HG02981 (cell line): ENCODE data around the gene UBR1.
"Not testable (repeated sequence)": the region's sequence is repeated elsewhere in the genome, so short reads cannot be mapped to it uniquely, and the experiment has no call there.

Experiments
- ATAC-seq: cut with Tn5 transposase; IDR thresholded peaks from one replicate; pipeline ENCODE4 v1.9.1; 2021; ENCODE audit warnings: mild to moderate bottlenecking, moderate library complexity; ENCODE audit not compliant: unreplicated experiment

UBR1 gene

DNA sequence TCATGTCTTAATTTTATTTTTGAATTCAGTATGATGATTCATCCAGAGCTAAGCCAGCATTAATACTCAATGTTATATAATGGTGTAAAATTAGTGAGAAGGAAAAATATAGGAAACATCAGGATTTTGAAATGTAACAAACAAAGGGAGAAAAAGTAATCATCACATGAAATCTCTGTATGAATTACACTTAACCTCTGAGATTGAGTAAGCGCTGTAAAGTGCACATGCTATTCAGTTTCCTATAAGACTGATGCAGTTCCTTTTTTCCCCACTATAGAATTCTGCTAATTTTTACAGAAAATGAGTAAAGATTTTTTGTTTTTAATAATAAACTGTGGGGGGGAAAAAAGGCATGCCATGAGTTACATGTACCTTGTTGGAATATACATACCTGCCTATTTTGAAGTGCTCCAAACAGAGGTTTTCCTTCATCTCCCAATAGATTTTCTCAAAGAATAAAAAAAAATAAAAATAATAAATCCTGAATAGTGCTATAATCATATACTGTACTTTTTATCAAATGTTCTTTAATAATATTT lies 121.3 kb downstream of the UBR1 start:
- no peak for ATAC-seq

DNA sequence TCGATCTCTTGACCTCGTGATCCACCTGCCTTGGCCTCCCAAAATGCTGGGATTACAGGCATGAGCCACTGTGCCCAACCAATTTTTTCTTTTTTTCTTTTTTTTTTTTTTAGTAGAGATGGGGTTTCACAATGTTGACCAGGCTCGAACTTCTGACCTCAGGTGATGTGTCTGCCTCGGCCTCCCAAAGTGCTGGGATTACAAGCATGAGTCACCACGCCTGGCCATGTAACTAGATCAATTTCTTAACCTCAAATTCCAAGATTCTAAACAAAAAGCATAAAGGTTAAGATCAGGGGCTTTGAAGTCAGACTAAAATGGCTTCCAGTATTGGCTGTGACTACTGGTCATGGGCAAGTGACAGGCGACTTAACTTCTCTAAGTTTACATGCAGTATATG lies 126.7 kb downstream of the UBR1 start:
- ATAC-seq = not testable (repeated sequence)

DNA sequence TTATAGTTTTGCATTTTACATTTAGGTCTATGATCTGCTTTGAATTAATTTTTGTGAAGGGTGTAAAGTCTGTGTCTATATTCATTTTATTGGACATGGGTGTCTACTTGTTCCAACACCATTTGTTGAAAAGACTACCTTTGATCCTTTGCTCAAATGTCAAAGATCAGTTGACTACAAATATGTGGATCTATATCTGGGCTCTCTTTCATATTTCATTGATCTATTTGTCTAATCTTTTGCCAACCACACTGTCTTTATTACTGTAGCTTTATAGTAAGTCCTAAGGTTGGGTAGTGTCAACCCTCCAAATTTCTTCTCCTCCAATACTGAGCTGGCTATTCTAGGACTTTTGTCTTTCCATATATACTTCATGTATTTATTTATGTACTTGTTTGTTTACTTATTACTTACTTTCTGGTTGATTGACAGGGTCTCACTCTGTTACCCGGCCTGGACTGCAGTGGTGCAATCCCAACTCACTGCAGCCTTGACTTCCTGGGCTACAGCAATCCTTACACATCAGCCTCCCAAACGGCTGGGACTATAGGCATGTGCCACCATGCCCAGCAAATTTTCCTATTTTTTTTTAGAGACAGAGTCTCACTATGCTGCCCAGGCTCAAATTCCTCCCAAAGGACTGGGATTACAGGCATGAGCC lies 131.5 kb downstream of the UBR1 start:
- no peak for ATAC-seq

DNA sequence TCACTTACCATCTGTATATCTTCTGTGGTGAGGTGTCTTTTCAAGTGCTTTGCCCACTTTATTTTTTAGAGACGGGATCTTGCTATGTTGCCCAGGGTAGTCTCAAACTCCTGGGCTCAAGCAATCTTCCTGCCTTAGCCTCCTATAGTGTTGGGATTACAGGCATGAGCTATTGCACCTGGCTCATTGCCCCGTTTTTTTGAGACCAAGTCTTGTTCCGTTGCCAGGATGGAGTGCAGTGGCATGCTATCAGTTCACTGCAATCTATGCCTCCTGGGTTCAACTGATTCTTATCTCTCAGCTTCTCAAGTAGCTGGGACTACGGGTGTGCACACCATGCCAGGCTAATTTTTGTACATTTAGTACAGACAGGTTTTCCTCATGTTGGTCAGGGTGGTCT lies 132.7 kb downstream of the UBR1 start:
- ATAC-seq = no peak

DNA sequence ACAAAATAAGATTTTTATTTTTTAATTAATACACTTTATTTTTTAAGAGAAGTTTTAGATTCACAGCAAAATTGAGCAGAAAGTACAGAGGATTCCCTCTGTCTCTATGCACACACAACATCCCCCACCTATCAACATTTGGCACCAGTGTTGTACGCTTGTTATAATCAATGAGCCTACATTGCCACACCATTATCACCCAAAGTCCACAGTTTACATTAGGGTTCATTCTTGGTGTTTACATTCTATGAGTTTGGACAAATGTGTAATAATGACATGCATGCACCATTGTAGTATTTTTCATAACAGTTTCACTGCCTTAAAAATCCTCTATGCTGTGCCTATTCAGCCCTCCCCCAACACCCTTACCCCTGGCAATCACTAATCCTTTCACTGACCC lies 134.0 kb downstream of the UBR1 start:
- ATAC-seq = no peak

DNA sequence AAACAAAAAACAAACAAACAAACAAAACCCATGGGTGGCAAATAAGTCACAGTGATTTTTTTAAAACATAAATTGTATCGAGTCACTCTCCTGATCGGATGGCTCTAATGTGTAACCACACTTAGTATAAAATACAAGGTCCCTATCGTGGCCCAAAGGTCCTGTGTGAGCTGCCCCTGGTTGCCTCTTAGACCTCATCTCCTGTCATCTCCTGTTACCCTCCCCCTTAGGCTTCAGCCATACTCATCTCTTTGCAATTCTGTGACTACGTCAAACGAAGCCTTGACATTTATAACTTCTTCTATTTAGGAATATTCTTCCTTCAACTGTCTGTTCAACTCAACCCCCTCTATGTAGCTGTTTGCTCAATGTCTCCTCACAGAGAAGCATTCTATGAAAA lies 141.4 kb downstream of the UBR1 start:
- ATAC-seq = no peak

DNA sequence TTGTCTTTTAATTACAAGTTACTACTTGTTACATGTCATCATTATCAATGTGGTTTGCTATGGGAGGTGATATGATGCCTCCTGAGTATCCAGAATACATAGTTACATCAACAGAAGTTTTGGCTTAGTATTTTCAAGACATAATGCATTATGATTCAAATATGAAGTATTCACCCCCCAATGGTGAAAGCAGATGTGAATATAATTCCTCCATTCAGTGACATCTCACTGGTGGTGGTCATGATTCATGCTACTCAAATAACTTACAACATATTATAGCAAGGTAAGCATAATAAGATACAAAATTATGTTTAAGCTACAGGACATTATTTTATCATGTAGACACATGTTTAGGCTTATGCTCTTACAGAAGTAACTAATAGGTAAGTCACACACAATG lies 150.3 kb downstream of the UBR1 start:
- no peak for ATAC-seq

DNA sequence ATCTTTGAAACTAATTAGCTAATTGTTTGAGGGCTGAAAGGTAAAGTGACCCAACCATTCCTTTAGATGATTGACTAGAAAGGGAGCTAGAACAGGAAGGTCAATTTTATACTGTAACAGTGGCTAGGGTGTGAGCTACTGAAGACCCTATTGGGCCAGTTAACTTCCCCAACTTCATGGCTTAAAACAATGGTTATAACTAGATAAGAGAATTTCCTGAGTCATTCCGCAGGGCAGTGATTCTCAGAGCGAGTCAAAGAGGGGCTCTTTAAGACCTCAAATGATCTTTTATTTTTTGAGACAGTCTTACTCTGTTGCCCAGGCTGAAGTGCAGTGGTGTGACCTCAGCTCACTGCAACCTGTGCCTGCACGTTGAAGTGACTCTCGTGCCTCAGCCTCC lies 151.5 kb downstream of the UBR1 start:
- ATAC-seq = no peak

DNA sequence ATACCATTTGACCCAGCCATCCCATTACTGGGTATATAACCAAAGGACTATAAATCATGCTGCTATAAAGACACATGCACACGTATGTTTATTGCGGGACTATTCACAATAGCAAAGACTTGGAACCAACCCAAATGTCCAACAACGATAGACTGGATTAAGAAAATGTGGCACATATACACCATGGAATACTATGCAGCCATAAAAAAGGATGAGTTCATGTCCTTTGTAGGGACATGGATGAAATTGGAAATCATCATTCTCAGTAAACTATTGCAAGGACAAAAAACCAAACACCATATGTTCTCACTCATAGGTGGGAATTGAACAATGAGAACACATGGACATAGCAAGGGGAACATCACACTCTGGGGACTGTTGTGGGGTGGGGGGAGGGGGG lies 156.9 kb downstream of the UBR1 start:
- not testable (repeated sequence) for ATAC-seq

DNA sequence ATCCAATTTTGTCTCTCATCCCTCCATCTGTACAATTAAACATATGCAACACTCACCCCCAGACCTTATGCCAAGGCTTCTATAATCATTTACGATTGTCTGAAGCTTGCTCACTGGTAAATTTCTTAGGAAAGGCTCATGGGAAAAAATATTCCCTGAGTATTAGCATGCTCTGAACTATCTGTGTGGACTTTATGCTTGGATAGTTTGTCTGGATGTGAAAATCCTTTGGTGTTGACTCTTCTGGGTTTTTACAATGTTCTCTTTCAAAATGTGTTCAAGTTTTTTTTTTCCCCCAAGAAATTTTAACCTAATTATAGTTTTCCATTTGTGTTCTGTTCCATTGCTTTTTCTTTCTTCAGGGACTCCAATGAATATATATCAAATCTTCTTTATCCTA lies 165.3 kb downstream of the UBR1 start:
- no peak for ATAC-seq

DNA sequence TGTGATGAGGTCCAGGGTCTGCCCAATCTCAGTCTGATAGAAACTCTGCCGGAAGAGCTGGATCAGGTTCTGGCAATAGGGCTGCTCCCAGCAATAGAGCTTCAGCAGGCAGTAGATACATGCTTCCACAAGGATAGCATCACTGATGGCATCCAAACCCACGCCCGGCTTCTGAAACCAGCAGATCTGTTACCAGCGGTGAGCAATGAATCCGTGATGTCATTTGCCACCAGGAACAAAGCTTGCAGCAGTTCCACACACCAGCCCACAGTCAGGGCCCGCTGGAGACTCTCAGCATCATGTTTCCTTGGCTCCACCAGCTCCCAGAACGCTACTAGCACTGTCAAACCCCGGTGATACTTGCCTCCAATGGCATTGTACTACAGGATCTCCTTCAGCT lies 166.0 kb downstream of the UBR1 start:
- ATAC-seq = no peak

DNA sequence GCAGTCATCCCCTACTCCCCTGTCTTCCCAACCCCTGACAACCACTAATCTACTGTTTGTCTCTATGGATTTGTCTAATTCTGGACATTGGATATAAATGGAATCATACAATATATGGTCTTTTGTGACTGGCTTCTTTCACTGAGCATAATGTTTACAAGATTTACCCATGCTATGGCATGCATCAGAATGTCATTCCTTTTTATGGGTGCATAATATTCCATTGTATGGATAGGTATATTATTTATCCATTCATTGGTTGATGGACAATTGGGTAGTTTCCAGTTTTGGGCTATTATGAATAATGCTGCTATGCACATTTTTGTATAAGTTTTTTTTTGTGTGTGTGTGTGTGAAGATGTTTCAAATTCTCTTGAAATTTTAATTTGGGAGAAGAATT lies 168.7 kb downstream of the UBR1 start:
- ATAC-seq = no peak

DNA sequence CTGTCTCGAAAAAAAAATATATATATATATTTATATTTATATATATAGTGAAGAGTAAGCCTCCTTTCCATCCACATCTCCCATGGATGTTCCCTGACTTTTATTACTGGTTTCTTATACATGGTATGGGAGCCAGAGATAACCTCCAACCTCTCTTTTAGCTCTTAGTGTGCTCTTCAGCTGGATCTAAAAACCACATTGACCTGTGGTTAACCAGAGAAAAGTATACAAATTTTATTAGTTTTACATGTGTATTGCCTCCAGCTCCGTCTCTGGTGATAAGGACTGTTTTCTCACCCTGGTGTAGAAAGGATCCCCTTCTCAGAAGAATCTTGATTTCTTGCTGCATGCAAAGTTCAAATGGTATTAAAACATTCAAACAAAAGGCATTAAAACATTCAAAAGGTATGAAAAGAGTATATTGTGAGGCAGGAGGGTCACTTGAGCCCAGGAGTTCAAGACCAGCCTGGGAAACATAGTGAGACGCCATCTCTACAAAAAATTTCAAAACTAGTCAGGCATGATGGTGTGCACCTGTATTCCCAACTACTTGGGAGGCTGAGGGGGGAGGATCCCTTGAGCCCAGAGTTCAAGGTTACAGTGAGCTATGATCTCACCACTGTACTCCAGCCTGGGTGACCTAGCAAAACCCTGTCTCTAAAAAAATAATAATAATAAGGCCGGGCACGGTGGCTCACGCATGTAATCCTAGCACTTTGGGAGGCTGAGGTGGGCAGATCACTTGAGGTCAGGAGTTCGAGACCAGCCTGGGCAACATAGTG lies 171.8 kb downstream of the UBR1 start:
- no peak for ATAC-seq

DNA sequence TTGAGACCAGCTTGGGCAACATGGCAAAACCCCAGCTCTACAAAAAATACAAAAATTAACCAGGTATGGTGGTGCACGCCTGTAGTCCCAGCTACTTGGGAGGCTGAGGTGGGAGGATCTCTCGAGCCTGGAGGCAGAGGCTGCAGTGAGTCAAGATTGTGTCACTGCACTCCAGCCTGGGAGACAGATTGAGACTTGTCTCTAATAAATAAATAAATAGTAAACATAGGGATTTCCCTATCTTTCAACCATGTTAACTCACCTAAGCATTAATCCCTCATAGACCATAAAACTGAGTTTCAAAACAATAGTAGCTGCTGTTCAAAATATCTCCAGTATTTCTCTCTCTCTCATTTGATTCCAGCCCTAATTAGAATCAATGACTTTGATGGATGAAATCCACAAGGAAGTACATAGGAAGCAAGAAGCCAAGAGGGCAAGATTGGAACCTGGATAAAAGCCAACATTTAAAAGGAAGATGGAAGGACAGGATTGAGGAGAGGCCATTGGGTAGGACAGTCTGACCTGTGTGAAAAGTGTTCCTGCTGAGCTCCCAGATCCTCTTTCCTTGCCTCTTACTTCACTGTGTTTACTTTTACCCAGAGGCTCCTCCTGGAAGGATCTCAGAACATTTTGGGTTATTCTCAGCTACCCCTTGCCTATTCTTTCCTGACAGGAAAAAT lies 172.9 kb downstream of the UBR1 start:
- ATAC-seq = no peak

DNA sequence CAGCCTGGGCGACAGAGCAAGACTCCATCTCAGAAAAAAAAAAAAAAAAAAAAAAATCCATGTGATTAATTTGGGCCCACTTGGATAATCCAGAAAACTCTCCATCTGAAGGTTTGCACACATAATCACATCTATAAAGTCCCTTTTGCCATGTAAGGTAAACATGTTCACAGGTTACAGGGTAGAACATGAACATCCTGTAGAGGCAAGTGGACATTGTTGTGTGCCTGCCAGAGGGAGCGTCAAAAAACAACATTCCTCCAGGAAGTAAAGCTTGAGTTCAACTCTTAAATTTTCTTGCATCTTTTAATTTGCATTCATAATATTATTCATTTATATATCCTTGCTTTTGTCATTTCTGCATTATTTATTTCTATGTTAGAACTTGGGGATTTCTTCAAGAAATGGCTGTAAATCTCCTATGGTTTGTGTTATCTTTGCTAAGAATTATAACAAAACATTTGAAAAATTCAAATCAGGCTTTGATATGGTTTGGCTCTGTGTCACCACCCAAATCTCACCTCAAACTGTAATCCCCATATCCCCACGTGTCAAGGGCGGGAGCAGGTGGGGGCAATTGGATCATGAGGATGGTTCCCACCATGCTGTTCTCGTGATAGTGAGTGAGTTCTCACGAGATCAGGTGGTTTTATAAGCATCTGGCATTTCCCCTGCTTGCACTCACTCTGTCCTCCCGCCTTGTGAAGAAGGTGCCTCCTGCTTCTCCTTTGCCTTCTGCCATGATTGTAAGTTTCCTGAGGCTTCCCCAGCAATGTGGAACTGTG lies 173.9 kb downstream of the UBR1 start:
- ATAC-seq = no peak

DNA sequence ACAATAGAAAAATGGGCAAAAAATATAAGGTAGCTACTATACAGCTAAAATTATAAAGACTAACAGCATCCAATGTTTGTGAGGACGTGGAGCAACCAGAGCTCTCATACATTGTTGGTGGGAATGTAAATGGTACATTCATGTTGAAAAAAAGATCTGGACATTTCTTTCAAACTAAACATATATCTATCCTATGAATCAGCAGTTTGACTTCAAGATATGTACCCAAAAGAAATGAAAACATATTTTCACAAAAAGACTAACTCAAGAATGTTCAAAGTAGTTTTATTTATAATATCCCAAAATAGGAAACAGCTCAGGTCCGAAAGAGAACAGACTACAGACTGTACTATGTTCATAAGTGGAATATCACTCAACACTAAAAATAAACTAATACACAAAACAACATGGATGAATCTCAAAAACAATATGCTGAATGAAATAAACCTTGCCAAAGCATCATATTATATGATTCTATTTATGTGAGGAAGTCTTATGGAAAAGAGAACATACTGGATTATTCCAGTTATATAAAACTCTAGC lies 176.5 kb downstream of the UBR1 start:
- no peak for ATAC-seq

DNA sequence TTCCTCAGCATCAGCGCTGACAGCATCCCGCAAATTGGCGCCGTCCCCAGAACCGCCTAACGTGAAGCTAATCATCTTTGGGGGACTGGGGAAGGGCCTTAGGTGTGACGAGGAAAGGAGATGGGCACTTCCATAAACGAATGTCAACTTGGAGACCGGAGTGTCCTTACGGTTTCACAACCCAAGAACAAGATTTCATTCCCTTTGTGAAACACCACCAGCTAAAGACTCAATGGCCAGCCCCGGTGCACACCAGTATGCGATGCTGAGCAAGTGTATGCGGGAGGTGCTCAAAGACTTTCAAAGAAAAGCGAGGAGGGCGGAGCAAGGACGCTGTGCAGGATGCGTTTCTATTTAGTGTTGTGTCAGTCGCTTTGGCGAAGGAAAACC lies 184.5 kb downstream of the UBR1 start:
- no peak for ATAC-seq

DNA sequence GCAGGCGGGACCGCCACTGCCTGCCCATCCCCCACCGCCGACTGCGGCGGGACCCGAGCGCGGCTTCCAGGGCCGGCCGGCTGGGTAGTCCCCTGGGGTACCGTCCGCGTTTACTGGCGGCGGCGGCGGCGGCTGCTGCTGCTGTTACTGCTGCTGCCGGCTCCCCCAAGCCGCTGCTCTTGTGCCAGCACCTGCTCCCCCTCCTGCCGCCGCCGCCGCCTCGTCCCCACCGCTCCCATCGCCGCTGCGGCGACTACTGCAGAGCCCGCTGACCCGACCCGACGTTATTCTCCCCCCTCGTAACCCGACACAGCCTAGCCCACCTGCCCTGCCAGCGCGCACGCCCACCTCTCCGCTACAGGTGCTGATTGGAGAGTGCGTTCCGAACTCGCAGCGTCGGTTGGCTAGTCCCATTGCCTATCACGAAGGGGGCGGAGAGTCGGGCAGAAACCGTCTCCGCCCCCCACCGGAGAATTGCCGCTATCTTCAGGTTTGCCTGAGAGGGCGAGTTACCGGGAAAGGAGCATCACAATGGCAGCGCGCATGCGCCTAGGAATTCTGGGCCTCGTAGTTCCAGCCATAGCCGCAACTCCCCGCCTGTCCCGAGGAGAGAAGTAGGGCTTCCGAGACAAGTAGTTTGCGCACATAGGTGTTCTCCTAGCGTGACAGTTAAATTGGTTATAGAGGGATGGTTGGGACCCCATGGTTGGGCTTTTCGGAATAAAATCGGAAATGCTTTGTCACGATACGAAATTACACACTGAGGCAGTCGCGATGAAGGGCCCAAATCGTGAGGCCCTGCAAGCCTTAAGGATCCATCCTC lies 185.1 kb downstream of the UBR1 start, which contains the start of gene TTBK2:
Gene TTBK2, minus strand, starts transcription at position 260 of the 823 bp plus-strand sequence. CDS start 42,161 bp downstream, outside the sequence.
- peak; percentile 94 for ATAC-seq

DNA sequence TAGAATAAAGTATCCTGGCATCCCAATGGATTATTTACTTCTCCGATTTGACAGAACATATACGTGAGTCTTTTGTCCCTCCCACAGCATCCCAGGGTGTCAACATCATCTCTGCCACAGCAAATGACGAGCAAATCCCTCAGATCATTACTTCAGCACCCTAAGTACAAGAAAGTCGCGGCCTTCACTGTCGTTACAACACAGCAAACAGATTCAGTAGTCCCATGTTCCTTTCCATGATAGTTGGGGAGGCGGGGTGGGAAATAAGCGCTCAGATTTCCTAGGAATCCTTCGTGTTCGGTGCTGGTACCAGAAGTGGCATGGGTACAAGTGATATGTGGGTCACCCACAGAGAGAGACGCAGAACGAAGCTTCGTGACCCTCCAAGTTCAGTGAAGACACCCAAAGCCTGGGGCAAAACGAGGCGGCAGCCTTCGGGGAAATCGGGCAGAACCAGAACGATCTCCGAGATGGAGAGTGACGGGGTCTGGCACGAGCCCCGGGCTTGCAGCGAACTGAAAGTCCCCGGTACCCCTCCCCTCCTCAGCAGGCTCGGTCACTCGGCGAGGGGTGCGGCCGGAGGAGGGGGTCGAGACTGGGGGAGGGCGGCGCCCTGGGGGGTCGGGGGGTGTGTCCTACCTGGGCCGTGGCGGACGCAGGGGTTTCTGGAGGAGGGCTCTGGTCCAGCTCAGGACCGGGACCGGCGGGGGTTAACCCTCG lies 185.9 kb downstream of the UBR1 start:
- peak; percentile 18 for ATAC-seq
